Activated CD4-positive, alpha-beta T cell treated with anti-CD3 and anti-CD28 coated beads for 36 hours (primary cell): ENCODE measurements around the gene CRB1. TPM values are rescaled to one million over a fixed set of nuclear protein-coding genes. Genes with fewer than 3 reads are reported as not detected.

Experiments used
- ATAC-seq: fragments of 200-7000 bp; cut with Tn5 transposase; one replicate; pipeline ENCODE4 v1.10.0; 2021; ENCODE audit warnings: mild to moderate bottlenecking, moderate library complexity
- CTCF ChIA-PET: fragments of 350-600 bp; sonication (Branson Sonifier 250); formaldehyde crosslinking; loops from one replicate; lab custom pipeline; 2021; ENCODE audit warnings: antibody characterized with exemption; lab: Charles Lee
- POLR2A ChIA-PET: fragments of 350-600 bp; sonication (Branson Sonifier 250); formaldehyde crosslinking; loops from one replicate; lab custom pipeline; 2021; ENCODE audit warnings: antibody characterized with exemption, inconsistent platforms; lab: Charles Lee
- DNase-seq: peaks from one replicate; pipeline ENCODE4 v3.0.0-alpha.2; 2020
- H3K27ac Mint-ChIP-seq: one replicate; pipeline ENCODE4 v1.8.0; 2021; ENCODE audit warnings: mixed read lengths
- H3K27me3 Mint-ChIP-seq: one replicate; pipeline ENCODE4 v1.8.0; 2021; ENCODE audit warnings: mixed read lengths
- H3K36me3 Mint-ChIP-seq: one replicate; pipeline ENCODE4 v1.8.0; 2021; ENCODE audit warnings: low read depth, mixed read lengths
- H3K4me1 Mint-ChIP-seq: one replicate; pipeline ENCODE4 v1.8.0; 2021; ENCODE audit warnings: mixed read lengths
- H3K4me3 Mint-ChIP-seq: one replicate; pipeline ENCODE4 v1.8.0; 2021; ENCODE audit warnings: mild to moderate bottlenecking, moderate library complexity, mixed read lengths
- H3K9me3 Mint-ChIP-seq: one replicate; pipeline ENCODE4 v1.8.0; 2021; ENCODE audit warnings: low read depth, mixed read lengths
- intact Hi-C, 2 experiments: fragments of 100-400 bp; cut with DNase I in 1 of 2; cut with micrococcal nuclease in 1 of 2; formaldehyde crosslinking; loops; one replicate each; pipeline versions ENCODE4 v1.14.2 to v1.15.1; 2022 to 2024; cut with DNase I, micrococcal nuclease
- total RNA-seq, 2 experiments: library from RNA; stranded (reverse); gene quantifications; one replicate each; pipeline ENCODE4 v1.2.3, GENCODE V29; 2021

CRB1 gene
- total RNA-seq, 2 experiments from 2014 or later = 0.05 to 0.09 TPM

- H3K36me3 Mint-ChIP-seq = no peaks in the 10 kb centered on the region
- no peak overlapping the region for H3K27ac Mint-ChIP-seq
- H3K9me3 Mint-ChIP-seq = no peaks in the 10 kb centered on the region
- DNase-seq (no peak), ATAC-seq (no peak)
- peaks cover 5% of the 10 kb centered on the region for H3K27me3 Mint-ChIP-seq
- POLR2A ChIA-PET = no interaction called here
- no peak overlapping the region for H3K4me3 Mint-ChIP-seq
- intact Hi-C loops = no loop called here
- no peaks in the 10 kb centered on the region for H3K4me1 Mint-ChIP-seq
- CTCF ChIA-PET = no interaction called here
Observed at GRCh38 chr1:197466813-197467212, 198.8 kb downstream of the CRB1 start.

- DNase-seq = no peak
- Mint-ChIP-seq H3K27ac (no peak overlapping the region), H3K36me3 (no peaks in the 10 kb centered on the region), H3K27me3 (peaks cover 5% of the 10 kb centered on the region), H3K4me1 (no peaks in the 10 kb centered on the region), H3K4me3 (no peak overlapping the region), H3K9me3 (no peaks in the 10 kb centered on the region)
- ChIA-PET POLR2A (no interaction called here), CTCF (no interaction called here)
- ATAC-seq = no peak
- intact Hi-C loops = no loop called here
Observed at GRCh38 chr1:197467881-197468280, 199.8 kb downstream of the CRB1 start.

- ATAC-seq (no peak), DNase-seq (no peak)
- no peak overlapping the region for H3K27ac Mint-ChIP-seq
- intact Hi-C loops = no loop called here
- H3K9me3 Mint-ChIP-seq = no peaks in the 10 kb centered on the region
- peaks cover 5% of the 10 kb centered on the region for H3K27me3 Mint-ChIP-seq
- H3K36me3 Mint-ChIP-seq = no peaks in the 10 kb centered on the region
- CTCF ChIA-PET = interaction anchor here (0.7 to 1.6 kb wide), 3 partner anchors 33 to 68 kb away, joined by 3 to 4 read pairs (median 3); no protein-coding TSS in a partner anchor
- POLR2A ChIA-PET = no interaction called here
- no peak overlapping the region for H3K4me3 Mint-ChIP-seq
- no peaks in the 10 kb centered on the region for H3K4me1 Mint-ChIP-seq
Observed at GRCh38 chr1:197468543-197469175, 200.6 kb downstream of the CRB1 start.

- ChIA-PET CTCF (interaction anchor here (0.6 to 1.6 kb wide), 7 partner anchors 12 to 854 kb away, joined by 3 to 5 read pairs (median 3); no protein-coding TSS in a partner anchor), POLR2A (no interaction called here)
- Mint-ChIP-seq H3K9me3 (no peaks in the 10 kb centered on the region), H3K4me3 (no peak overlapping the region), H3K36me3 (no peaks in the 10 kb centered on the region), H3K27ac (no peak overlapping the region), H3K27me3 (peaks cover 5% of the 10 kb centered on the region), H3K4me1 (no peaks in the 10 kb centered on the region)
- intact Hi-C loops = no loop called here
- no peak for DNase-seq
- ATAC-seq = no peak
Observed at GRCh38 chr1:197469620-197470210, 201.7 kb downstream of the CRB1 start.

GRCh38 chr1:197470330-197470729 lies 202.3 kb downstream of the CRB1 start:
- ChIA-PET POLR2A (no interaction called here), CTCF (interaction anchor here (0.7 to 1.6 kb wide), 3 partner anchors 11 to 854 kb away, joined by 3 read pairs; no protein-coding TSS in a partner anchor)
- Mint-ChIP-seq H3K4me3 (no peak overlapping the region), H3K36me3 (no peaks in the 10 kb centered on the region), H3K9me3 (no peaks in the 10 kb centered on the region), H3K4me1 (no peaks in the 10 kb centered on the region), H3K27ac (no peak overlapping the region), H3K27me3 (peaks cover 5% of the 10 kb centered on the region)
- intact Hi-C loops = no loop called here
- ATAC-seq (no peak), DNase-seq (no peak)

- Mint-ChIP-seq H3K27me3 (peaks cover 8% of the 10 kb centered on the region), H3K4me1 (no peaks in the 10 kb centered on the region), H3K27ac (no peak overlapping the region), H3K9me3 (no peaks in the 10 kb centered on the region), H3K36me3 (no peaks in the 10 kb centered on the region), H3K4me3 (no peak overlapping the region)
- intact Hi-C loops = no loop called here
- ChIA-PET POLR2A (no interaction called here), CTCF (no interaction called here)
- DNase-seq = no peak
- ATAC-seq = no peak
Observed at GRCh38 chr1:197471248-197471985, 203.4 kb downstream of the CRB1 start.

- no peaks in the 10 kb centered on the region for H3K36me3 Mint-ChIP-seq
- H3K27me3 Mint-ChIP-seq = peaks cover 8% of the 10 kb centered on the region
- DNase-seq (no peak), ATAC-seq (no peak)
- H3K27ac Mint-ChIP-seq = no peak overlapping the region
- no peaks in the 10 kb centered on the region for H3K9me3 Mint-ChIP-seq
- CTCF ChIA-PET = no interaction called here
- intact Hi-C loops = no loop called here
- POLR2A ChIA-PET = no interaction called here
- no peak overlapping the region for H3K4me3 Mint-ChIP-seq
- no peaks in the 10 kb centered on the region for H3K4me1 Mint-ChIP-seq
Observed at GRCh38 chr1:197472141-197472540, 204.1 kb downstream of the CRB1 start.

GRCh38 chr1:197480446-197480845 lies 212.4 kb downstream of the CRB1 start:
- DNase-seq = no peak
- CTCF ChIA-PET = interaction anchor here (1.2 kb wide), 1 partner anchor 81 kb away, joined by 3 read pairs; no protein-coding TSS in a partner anchor
- H3K27me3 Mint-ChIP-seq = peaks cover 5% of the 10 kb centered on the region
- no peak overlapping the region for H3K4me3 Mint-ChIP-seq
- intact Hi-C loops = no loop called here
- no peaks in the 10 kb centered on the region for H3K9me3 Mint-ChIP-seq
- ATAC-seq = no peak
- H3K36me3 Mint-ChIP-seq = no peaks in the 10 kb centered on the region
- H3K4me1 Mint-ChIP-seq = peaks cover 7% of the 10 kb centered on the region
- H3K27ac Mint-ChIP-seq = no peak overlapping the region
- POLR2A ChIA-PET = no interaction called here

- peaks cover 7% of the 10 kb centered on the region for H3K4me1 Mint-ChIP-seq
- ATAC-seq (peak; percentile 97), DNase-seq (peak; percentile 31)
- no peaks in the 10 kb centered on the region for H3K9me3 Mint-ChIP-seq
- ChIA-PET CTCF (interaction anchor here (0.6 to 0.8 kb wide), 2 partner anchors 11 to 387 kb away, joined by 3 read pairs; no protein-coding TSS in a partner anchor), POLR2A (no interaction called here)
- intact Hi-C loops = no loop called here
- H3K27me3 Mint-ChIP-seq = peaks cover 4% of the 10 kb centered on the region
- H3K27ac Mint-ChIP-seq = no peak overlapping the region
- no peaks in the 10 kb centered on the region for H3K36me3 Mint-ChIP-seq
- no peak overlapping the region for H3K4me3 Mint-ChIP-seq
Observed at GRCh38 chr1:197481101-197481500, 213.0 kb downstream of the CRB1 start.

- no peak for ATAC-seq
- POLR2A ChIA-PET = no interaction called here
- intact Hi-C loops = no loop called here
- H3K36me3 Mint-ChIP-seq = no peaks in the 10 kb centered on the region
- H3K27ac Mint-ChIP-seq = no peak overlapping the region
- no peaks in the 10 kb centered on the region for H3K27me3 Mint-ChIP-seq
- H3K9me3 Mint-ChIP-seq = no peaks in the 10 kb centered on the region
- DNase-seq = no peak
- CTCF ChIA-PET = interaction anchor here (0.7 kb wide), 1 partner anchor 270 kb away, joined by 4 read pairs; no protein-coding TSS in a partner anchor
- H3K4me3 Mint-ChIP-seq = no peak overlapping the region
- peaks cover 7% of the 10 kb centered on the region for H3K4me1 Mint-ChIP-seq
Observed at GRCh38 chr1:197485790-197486189, 217.7 kb downstream of the CRB1 start.

GRCh38 chr1:197486946-197487345 lies 218.9 kb downstream of the CRB1 start:
- Mint-ChIP-seq H3K4me1 (no peaks in the 10 kb centered on the region), H3K36me3 (no peaks in the 10 kb centered on the region), H3K27ac (no peak overlapping the region), H3K27me3 (no peaks in the 10 kb centered on the region), H3K9me3 (no peaks in the 10 kb centered on the region), H3K4me3 (no peak overlapping the region)
- no peak for DNase-seq
- no peak for ATAC-seq
- ChIA-PET CTCF (no interaction called here), POLR2A (no interaction called here)
- intact Hi-C loops = no loop called here
